LNCaP clone FGC (cell line): ENCODE measurements around the gene BCAR3.
A peak's percentile ranks its signal among the peaks of the same experiment; 100 is the strongest.

Experiments
- DNase-seq: peaks from one replicate; pipeline ENCODE4 v3.0.0-alpha.2; 2011; ENCODE audit warnings: low read depth
- H3K4me3 ChIP-seq: 2 replicates; pipeline ENCODE4 v1.5.1; 2011; ENCODE audit warnings: mild to moderate bottlenecking, low read depth, low read length, control low read depth
- TF ChIP-seq, protein P1 (sequence below): IDR thresholded peaks from 2 replicates; pipeline ENCODE4 v1.5.1; 2012; ENCODE audit warnings: mild to moderate bottlenecking; ENCODE audit not compliant: control insufficient read depth, insufficient read depth; ENCODE audit errors: extremely low read depth

BCAR3 gene

DNA sequence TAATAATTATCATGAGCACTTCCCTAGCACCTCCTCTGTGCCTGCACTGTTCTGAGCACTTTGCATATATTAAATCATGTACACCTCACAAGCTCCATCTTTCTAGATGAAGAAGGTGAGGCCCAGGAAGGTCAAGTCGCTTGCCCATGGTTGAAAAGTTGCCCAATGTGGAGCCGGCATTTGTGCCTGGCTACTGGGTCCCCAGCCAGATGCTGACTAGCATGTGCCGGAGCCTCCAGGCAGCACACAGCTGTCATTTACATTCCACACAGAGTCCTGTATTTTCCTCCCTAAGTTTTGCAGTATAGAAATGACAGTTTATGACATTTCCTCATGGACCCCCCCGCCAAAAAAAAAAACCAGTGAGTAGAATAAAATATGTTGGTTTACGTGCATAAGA is 94.3 kb downstream of the BCAR3 start:
- DNase-seq = no peak
- no peak overlapping the region for H3K4me3 ChIP-seq
- TF ChIP-seq, protein P1, sequence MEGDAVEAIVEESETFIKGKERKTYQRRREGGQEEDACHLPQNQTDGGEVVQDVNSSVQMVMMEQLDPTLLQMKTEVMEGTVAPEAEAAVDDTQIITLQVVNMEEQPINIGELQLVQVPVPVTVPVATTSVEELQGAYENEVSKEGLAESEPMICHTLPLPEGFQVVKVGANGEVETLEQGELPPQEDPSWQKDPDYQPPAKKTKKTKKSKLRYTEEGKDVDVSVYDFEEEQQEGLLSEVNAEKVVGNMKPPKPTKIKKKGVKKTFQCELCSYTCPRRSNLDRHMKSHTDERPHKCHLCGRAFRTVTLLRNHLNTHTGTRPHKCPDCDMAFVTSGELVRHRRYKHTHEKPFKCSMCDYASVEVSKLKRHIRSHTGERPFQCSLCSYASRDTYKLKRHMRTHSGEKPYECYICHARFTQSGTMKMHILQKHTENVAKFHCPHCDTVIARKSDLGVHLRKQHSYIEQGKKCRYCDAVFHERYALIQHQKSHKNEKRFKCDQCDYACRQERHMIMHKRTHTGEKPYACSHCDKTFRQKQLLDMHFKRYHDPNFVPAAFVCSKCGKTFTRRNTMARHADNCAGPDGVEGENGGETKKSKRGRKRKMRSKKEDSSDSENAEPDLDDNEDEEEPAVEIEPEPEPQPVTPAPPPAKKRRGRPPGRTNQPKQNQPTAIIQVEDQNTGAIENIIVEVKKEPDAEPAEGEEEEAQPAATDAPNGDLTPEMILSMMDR = no peak

DNA sequence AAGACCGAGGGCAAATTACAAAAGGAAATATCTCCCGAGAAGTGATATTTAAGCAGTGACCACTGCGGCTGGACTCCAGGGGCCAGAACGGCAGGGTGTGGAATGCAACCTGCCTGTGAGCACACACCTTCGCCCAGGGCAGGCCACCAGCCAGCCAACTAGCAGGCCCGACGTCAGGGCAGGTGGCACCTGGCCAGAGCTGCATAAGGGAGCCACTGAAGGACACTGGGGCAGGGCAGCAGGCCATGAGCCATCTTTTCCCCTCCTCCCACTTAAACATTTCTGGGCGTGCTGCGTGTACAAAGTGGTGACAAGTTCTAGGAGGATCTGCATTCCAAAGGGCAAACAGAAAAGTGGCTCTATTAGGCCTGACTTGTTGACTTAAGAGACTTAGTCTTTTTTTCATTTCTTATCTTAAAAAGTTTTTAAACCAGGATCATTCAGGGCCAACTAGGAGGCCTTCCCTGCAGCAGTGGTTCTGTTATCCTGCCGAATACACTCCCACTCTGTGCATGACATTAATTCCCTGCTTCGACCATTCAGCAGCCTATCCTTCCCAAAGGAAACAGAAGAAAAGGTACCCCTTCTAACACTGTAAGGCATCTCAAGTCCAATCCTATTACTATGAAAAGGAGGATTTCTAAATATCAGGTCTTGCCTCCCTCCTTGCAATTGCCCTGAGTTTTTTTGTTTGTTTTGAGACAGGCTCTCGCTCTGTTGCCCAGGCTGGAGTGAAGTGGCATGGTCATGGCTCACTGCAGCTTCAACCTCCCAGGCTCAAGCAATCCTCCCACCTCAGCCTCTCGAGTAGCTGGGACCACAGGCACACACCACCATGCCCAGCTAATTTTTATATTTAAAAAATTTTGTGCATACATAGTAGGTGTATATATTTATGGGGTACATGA is 96.3 kb downstream of the BCAR3 start:
- H3K4me3 ChIP-seq = peak overlapping the region; percentile 48
- peak; percentile 99 for DNase-seq
- TF ChIP-seq, protein P1 = no peak

DNA sequence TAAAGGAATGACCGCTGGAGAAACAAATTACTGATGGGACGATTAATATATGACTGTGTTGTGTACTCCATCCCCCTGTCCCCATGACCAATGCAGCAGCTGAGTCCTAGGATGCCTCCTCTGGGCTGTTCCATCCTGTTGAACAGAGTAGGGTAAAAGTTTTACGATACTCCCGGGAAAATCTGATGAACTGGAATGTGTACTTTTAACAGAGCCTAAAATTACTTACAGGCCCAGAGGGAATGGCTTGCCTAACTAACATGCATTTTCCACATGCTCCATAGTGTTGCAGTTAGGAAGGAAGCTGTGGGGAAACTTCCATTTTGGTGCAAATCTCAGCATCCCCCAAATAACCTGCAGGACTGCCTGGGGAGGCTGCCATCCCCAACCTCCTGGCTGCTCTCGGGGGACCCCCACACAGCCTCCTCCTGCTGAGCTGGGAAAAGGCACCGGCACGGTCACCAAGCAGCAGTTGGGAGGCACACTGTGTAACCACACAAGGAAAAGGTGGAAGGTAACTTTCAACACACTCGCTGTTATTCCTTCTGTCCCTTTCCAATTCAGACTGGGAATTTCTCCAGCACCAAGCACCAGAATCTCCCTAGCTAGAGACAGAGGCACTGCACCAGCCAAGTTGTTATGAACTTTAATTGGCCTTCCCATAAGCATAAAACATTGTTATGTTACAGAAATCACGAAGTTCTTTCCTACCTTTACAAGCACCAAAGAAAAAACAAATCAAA is 97.2 kb downstream of the BCAR3 start:
- no peak for DNase-seq
- TF ChIP-seq, protein P1 = no peak
- peak overlapping the region; percentile 48 for H3K4me3 ChIP-seq

DNA sequence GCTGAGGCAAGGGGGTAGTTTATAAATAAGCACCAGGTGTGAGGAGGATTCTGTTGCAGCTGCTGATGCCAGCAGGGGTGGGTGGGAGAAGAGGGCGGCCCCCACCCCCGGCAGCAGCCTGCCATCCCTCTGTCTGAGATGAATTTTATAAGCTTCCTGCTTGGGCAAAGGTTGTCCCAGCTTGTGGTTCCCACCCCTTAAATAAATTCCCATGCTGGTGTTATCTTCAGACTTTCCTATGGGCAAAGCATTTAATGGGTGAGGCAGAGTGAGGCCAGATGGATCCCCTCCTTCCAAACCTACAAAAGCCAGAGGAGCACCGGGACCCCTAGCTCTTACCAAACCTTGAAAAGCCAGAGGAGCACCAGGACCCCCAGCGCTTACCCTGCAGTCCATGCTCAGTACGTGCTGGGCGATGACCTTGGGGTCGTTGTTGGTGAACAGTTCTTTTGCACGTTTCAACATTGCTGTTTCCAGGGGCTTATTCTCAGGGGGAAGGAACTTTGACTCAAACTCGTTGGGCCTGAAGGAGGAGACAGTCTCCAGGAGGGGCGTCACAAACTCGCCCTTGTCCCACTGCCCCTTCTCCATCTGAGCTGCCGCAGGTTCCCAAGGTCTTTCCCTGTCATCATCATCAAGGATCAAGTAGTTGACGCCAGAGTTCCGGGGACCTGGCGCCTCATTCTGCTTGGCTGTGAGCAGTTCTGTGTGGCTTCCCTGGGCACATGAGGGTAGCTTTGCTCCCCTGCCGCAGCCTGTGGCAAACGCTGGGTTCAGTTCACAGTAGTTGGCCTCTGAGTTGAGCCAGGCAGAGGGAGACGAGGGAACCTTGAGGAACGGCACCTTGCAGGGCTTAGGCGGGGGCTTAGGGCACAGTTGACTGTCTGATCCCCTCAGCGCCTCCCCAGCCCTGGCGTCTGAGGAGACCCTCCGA is 99.5 kb downstream of the BCAR3 start:
- H3K4me3 ChIP-seq = no peak overlapping the region
- DNase-seq = no peak
- TF ChIP-seq, protein P1 = no peak

DNA sequence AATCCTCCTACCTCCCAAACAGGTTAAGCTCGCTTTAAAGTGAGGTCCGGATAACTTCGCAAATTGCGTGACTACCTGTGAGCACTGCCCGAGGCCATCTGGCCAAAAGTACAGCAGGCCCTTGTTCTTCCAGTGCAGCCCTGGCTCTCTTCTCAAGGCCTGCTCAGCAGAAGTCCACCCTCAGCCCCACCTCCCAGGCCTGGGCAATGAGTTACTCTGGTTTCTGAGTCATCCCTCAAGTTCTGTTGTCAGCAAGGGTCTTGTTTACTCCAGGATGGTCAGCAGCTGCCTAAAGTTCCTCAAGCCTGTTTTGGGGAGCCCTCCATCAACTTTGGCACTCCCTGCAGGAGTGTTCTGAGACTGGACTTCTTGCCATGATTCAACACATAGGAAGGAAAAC is 101.7 kb downstream of the BCAR3 start:
- TF ChIP-seq, protein P1 = no peak

More for the DNA sequence above, 101.7 kb downstream of the BCAR3 start:
- DNase-seq = peak; percentile 69
- H3K4me3 ChIP-seq = no peak overlapping the region
